Heart right ventricle (tissue), 16 donors: ENCODE results near the gene PXDC1. TPM values are rescaled to one million over a fixed set of nuclear protein-coding genes. Genes with fewer than 3 reads are reported as not detected.

Experiments used
- ATAC-seq, 8 donors: fragments of 200-7000 bp; cut with Tn5 transposase; one replicate each; pipeline ENCODE4 v1.9.1; 2020; ENCODE audit warnings: mild to moderate bottlenecking in 8 of 8, moderate library complexity in 8 of 8, moderate number of reproducible peaks in 1 of 8
- DNase-seq, 2 donors: peaks; one replicate each; pipeline ENCODE4 v3.0.0-alpha.2; 2020
- H3K27ac ChIP-seq, 10 donors: fragments of 200-600 bp; sonication (generic) in 2 of 10; one replicate each; pipeline versions ENCODE4 v1.5.0 to v1.8.0; 2020 to 2022; ENCODE audit warnings: mild to moderate bottlenecking in 3 of 10
- H3K27me3 ChIP-seq, 7 donors: fragments of 200-600 bp; one replicate each; pipeline ENCODE4 v1.8.0; 2021 to 2022; ENCODE audit warnings: mild to moderate bottlenecking in 2 of 7
- H3K36me3 ChIP-seq, 9 donors: fragments of 200-600 bp; sonication (generic) in 1 of 9; one replicate each; pipeline versions ENCODE4 v1.5.0 to v1.8.0; 2020 to 2022; ENCODE audit warnings: mild to moderate bottlenecking in 2 of 9
- H3K4me1 ChIP-seq, 9 donors: fragments of 200-600 bp; sonication (generic) in 1 of 9; one replicate each; pipeline versions ENCODE4 v1.5.0 to v1.8.0; 2020 to 2022; ENCODE audit warnings: mild to moderate bottlenecking in 4 of 9
- H3K4me3 ChIP-seq, 10 donors: fragments of 200-600 bp; sonication (generic) in 2 of 10; one replicate each; pipeline versions ENCODE4 v1.5.0 to v1.8.0; 2020 to 2022; ENCODE audit warnings: mild to moderate bottlenecking in 7 of 10, moderate library complexity in 2 of 10
- H3K9me3 ChIP-seq, 11 donors: fragments of 200-600 bp in 10 of 11; sonication (generic) in 2 of 11; one replicate each; pipeline versions ENCODE4 v1.5.0 to v1.8.0; 2013 to 2022; ENCODE audit warnings: mild to moderate bottlenecking in 2 of 11, control low read depth in 1 of 11, moderate library complexity in 1 of 11
- WGBS, 2 donors: extraction: QIAGEN DNeasy Blood & Tissue Kit; methylation state at CpG; one replicate each; pipeline ENCODE4 v1.1.7; 2013; ENCODE audit warnings: inconsistent platforms in 1 of 2; 5-methylcytosine and 5-hydroxymethylcytosine counted together
- intact Hi-C, 10 donors: fragments of 100-400 bp; cut with DNase I; formaldehyde crosslinking; loops; one replicate each; pipeline versions ENCODE4 v1.11.1 to v1.14.2; 2022
- polyA plus RNA-seq, 2 donors: library from polyadenylated mRNA; stranded (reverse); fragments of 200-250 nt; gene quantifications; one replicate each; pipeline ENCODE4 v1.2.3, GENCODE V29; 2013
- total RNA-seq, 10 donors: library from RNA; stranded (reverse); fragmentation: NEBNext Ultra II Directional in 3 of 10; extraction: Animal tissue kit (Norgen Biotek cat#: 25700) in 3 of 10; gene quantifications; one replicate each; pipeline versions ENCODE4 v1.2.1 to v1.2.4, GENCODE V29; 2021 to 2023
- TF ChIP-seq, protein P1 (sequence below), 9 donors: fragments of 200-600 bp; sonication (generic) in 2 of 9; IDR thresholded peaks; one replicate each; pipeline versions ENCODE4 v1.5.0 to v1.8.0; 2021 to 2022; ENCODE audit warnings: antibody characterized with exemption in 9 of 9, mild to moderate bottlenecking in 5 of 9, moderate library complexity in 1 of 9
- donor health status: Arrhythmogenic right ventricular cardiomyopathy.
- donor health status: ischemic (EF 13 %, LVEDD 7.1; RV severe dilation, severe dysfunction).
- donor health status: healthy with polysubstance abuse.
- donor health status: DM: no; HTN: yes; CAD: no.
- donor health status: DM: no; HTN: no; CAD: no.
- donor health status: ischemic (EF 25% LVEDD 6.9; RV normal size, moderate dysfunction).
- donor health status: ischemic (EF 25% LVEDD 5.7; RV mildly dilated, moderate dysfunction).
- donor health status: healthy.
- donor health status: DM: yes; HTN: yes; CAD: no.
- donor health status: Ischemic cardiomyopathy.
- donor health status: ischemic (EF 35%, LVEDD 5.7; RV mildly dilated, moderate dysfunction).
- donor health status: nonischemic (EF 11% LVEDD 7.7; RV severe dilation, severe dysfunction).
- donor health status: DM: yes; HTN: yes; CAD: no.
- donor health status: PGD.
- donor health status: ischemic (EF 29% LVEDD 5.4; RV normal size, mild dysfunction).
- donor health status: nonischemic (EF 23%, LVEDD 6.1; RV moderate dilation, normal function).

PXDC1 gene
- total and polyA plus RNA-seq, 12 donors: 11.3 to 69.9 (median 21.7) TPM

DNA sequence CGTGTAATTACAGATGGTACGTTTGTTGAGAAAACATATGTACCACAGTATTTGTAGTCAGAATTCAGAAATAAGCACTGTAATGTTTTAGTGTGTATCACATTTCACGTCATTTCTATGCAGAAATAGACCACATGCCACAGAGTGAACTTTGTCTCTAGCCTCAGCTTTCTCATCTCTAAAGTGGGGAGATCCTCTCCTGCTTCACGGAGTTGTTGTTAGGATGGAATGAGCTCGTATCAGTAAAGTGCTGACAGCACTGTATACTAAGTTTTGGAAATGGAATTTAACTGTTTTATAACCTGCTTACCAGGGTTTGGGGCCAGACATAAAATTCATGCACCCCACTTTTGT lies 34.2 kb upstream of the PXDC1 start:
- 86 to 87% methylated on average over 5 of the region's 5 CpGs for WGBS, 2 donors
- Histone ChIP-seq H3K27ac (no peak overlapping the region), H3K4me3 (no peak overlapping the region), H3K27me3 (no peaks in the 10 kb centered on the region), H3K4me1 (no peaks in the 10 kb centered on the region), H3K36me3 (no peaks in the 10 kb centered on the region), H3K9me3 (no peaks in the 10 kb centered on the region)
- no peak for DNase-seq
- intact Hi-C loops: no loop called here
- no peak for ATAC-seq
- TF ChIP-seq, protein P1, sequence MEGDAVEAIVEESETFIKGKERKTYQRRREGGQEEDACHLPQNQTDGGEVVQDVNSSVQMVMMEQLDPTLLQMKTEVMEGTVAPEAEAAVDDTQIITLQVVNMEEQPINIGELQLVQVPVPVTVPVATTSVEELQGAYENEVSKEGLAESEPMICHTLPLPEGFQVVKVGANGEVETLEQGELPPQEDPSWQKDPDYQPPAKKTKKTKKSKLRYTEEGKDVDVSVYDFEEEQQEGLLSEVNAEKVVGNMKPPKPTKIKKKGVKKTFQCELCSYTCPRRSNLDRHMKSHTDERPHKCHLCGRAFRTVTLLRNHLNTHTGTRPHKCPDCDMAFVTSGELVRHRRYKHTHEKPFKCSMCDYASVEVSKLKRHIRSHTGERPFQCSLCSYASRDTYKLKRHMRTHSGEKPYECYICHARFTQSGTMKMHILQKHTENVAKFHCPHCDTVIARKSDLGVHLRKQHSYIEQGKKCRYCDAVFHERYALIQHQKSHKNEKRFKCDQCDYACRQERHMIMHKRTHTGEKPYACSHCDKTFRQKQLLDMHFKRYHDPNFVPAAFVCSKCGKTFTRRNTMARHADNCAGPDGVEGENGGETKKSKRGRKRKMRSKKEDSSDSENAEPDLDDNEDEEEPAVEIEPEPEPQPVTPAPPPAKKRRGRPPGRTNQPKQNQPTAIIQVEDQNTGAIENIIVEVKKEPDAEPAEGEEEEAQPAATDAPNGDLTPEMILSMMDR (IDR thresholded peaks at IDR 0.05): no peak

DNA sequence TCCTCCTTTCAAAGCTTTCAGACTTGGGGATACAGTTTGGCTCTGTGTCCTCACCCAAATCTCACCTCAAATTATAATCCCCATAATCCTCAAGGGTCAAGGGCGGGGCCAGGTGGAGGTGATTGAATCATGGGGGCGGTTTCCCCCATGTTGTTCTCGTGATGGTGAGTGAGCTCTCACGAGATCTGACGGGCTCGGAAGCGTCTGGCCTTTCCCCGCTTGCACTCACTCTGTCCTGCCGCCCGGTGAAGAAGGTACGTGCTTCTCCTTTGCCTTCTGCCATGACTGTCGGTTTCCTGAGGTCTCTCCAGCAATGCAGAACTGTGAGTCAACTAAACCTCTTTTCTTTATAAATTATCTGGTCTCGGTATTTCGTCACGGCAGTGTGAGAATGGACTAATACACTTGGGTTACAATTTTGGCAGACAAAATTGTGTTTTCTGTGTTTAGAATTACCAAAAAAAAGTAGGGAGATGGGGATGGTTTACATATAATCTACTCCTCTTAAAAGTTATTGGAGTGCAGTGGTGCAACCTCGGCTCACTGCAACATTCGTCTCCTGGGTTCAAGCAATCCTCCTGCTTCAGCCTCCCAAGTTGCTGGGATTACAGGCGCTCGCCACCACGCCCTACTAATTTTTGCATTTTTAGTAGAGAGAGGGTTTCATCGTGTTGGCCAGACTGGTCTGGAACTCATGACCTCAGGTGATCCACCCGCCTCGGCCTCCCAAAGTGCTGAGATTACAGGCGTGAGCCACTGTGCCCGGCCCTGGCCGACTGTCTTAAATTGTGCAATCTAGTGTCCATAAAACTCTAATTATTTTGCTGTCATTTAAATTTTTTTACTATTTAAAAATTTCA lies 33.6 kb upstream of the PXDC1 start:
- TF ChIP-seq, protein P1 (IDR thresholded peaks at IDR 0.05): no peak
- no peak for ATAC-seq
- Histone ChIP-seq H3K4me1 (no peaks in the 10 kb centered on the region), H3K27me3 (no peaks in the 10 kb centered on the region), H3K9me3 (no peaks in the 10 kb centered on the region), H3K4me3 (no peak overlapping the region), H3K36me3 (no peaks in the 10 kb centered on the region), H3K27ac (no peak overlapping the region)
- no peak for DNase-seq
- intact Hi-C loops: no loop called here
- 91 to 92% methylated on average over 26 of the region's 26 CpGs for WGBS, 2 donors

DNA sequence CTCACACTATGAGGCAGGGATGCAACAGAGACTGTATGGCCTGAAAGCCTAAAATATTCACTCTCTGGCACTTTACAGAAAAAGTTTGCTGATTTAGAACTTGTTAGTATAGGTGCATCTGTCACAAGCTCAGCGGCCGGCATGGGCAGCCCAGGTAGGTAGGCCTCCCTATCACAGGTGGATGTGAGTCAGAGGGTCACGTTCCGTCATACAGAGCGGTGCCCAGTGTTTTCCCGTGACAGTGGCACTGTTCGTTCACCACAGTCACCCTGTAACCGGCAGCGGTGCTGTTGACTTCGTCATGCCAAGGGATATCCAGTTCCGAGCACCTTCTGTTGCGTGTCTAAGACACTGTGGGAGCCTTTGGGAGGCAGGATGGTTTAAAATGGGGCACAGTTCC lies 32.9 kb upstream of the PXDC1 start:
- intact Hi-C loops: no loop called here
- no peaks in the 10 kb centered on the region for H3K9me3 ChIP-seq
- ATAC-seq: no peak
- WGBS, 2 donors: 95 to 96% methylated on average over 12 of the region's 12 CpGs
- H3K27me3 ChIP-seq: no peaks in the 10 kb centered on the region
- no peaks in the 10 kb centered on the region for H3K4me1 ChIP-seq
- TF ChIP-seq, protein P1 (IDR thresholded peaks at IDR 0.05): no peak
- DNase-seq: no peak
- no peak overlapping the region for H3K27ac ChIP-seq
- no peaks in the 10 kb centered on the region for H3K36me3 ChIP-seq
- no peak overlapping the region for H3K4me3 ChIP-seq

- ATAC-seq (no peak), DNase-seq (no peak)
- H3K36me3 ChIP-seq: no peaks in the 10 kb centered on the region
- no peak overlapping the region for H3K4me3 ChIP-seq
- no peaks in the 10 kb centered on the region for H3K9me3 ChIP-seq
- 80% methylated on average over 17 of the region's 17 CpGs for WGBS, 2 donors
- no peak overlapping the region for H3K27ac ChIP-seq
- intact Hi-C loops: no loop called here
- TF ChIP-seq, protein P1 (IDR thresholded peaks at IDR 0.05): no peak
- no peaks in the 10 kb centered on the region for H3K4me1 ChIP-seq
- H3K27me3 ChIP-seq: no peaks in the 10 kb centered on the region
Observed at GRCh38 chr6:3782876-3783832, 31.6 kb upstream of the PXDC1 start.
